Activated T-cell treated with anti-CD3 and anti-CD28 coated beads, Interleukin-2, amount 50 U/mL, for 4 hours (primary cell): ENCODE data around the gene FOXP1. TPM values are rescaled to one million over a fixed set of nuclear protein-coding genes. Genes with fewer than 3 reads are reported as not detected.

Experiments
- ATAC-seq, 2 donors: fragments of 200-7000 bp; cut with Tn5 transposase; one replicate each; pipeline ENCODE4 v1.10.0; 2021
- DNase-seq: peaks from one replicate; pipeline ENCODE4 v3.0.0-alpha.2; 2020
- H3K27me3 Mint-ChIP-seq: one replicate; pipeline ENCODE4 v1.8.0; 2021; ENCODE audit warnings: low read depth, mixed read lengths
- H3K36me3 Mint-ChIP-seq: one replicate; pipeline ENCODE4 v1.8.0; 2022; ENCODE audit warnings: mixed read lengths; ENCODE audit not compliant: insufficient read depth
- H3K4me1 Mint-ChIP-seq: one replicate; pipeline ENCODE4 v1.8.0; 2021; ENCODE audit warnings: low read depth, mixed read lengths
- H3K4me3 Mint-ChIP-seq: one replicate; pipeline ENCODE4 v1.8.0; 2021; ENCODE audit warnings: mild to moderate bottlenecking, moderate library complexity, mixed read lengths
- H3K9me3 Mint-ChIP-seq: one replicate; pipeline ENCODE4 v1.8.0; 2021; ENCODE audit warnings: mixed read lengths
- total RNA-seq, 3 donors: library from RNA; stranded (reverse); gene quantifications; one replicate each; pipeline ENCODE4 v1.2.1, GENCODE V29; 2021

FOXP1 gene
- total RNA-seq, 3 donors from 2014 or later, result 251 to 263 (median 256) TPM

DNA sequence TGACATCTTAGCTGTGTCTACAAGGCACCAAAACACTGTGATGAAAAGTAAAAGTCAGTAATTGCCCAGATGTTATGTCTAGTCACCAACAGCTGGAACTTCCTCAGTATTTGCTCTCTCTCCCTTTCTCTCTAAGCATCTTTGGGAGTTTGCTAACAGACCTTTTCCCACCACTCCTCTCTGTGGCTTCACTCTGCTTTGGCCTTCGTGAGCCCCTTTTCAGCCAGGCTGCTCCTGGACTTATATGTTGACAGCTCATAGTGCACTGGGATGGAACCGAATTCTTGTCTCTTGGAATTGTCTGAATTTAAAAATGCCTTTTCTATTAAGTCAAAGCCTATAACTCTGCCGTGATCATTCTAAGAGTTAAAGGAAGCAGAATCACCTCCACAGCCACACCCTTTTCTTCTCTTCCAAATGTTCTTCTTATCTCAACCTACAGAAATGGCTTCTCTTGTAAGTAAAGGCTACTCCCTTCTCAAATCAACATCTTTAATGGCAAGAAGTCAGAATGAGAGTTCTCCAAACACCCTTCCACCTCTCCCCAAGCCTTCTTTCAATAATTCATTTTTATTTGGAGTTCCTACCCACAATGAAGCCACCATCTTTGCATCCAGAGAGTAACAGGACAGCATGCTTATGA, 17.2 kb upstream of the FOXP1 start:
- Mint-ChIP-seq H3K4me1 (peaks cover 18% of the 10 kb centered on the region), H3K36me3 (peaks cover 7% of the 10 kb centered on the region), H3K9me3 (no peaks in the 10 kb centered on the region), H3K27me3 (no peaks in the 10 kb centered on the region), H3K4me3 (no peak overlapping the region)
- DNase-seq (no peak), ATAC-seq (no peak)

- no peaks in the 10 kb centered on the region for H3K27me3 Mint-ChIP-seq
- peaks cover 12% of the 10 kb centered on the region for H3K36me3 Mint-ChIP-seq
- ATAC-seq (no peak), DNase-seq (no peak)
- peaks cover 18% of the 10 kb centered on the region for H3K4me1 Mint-ChIP-seq
- H3K4me3 Mint-ChIP-seq, result no peak overlapping the region
- peaks cover 3% of the 10 kb centered on the region for H3K9me3 Mint-ChIP-seq
These were observed 15.9 kb upstream of the FOXP1 start for GRCh38 chr3:71599416-71599815.

GRCh38 chr3:71598292-71598691, 14.8 kb upstream of the FOXP1 start:
- DNase-seq, result no peak
- H3K9me3 Mint-ChIP-seq, result peaks cover 3% of the 10 kb centered on the region
- peaks cover 16% of the 10 kb centered on the region for H3K36me3 Mint-ChIP-seq

GRCh38 chr3:71597286-71597685, 13.8 kb upstream of the FOXP1 start:
- H3K36me3 Mint-ChIP-seq, result peaks cover 16% of the 10 kb centered on the region
- H3K4me3 Mint-ChIP-seq, result no peak overlapping the region
- no peak for DNase-seq
- peaks cover 3% of the 10 kb centered on the region for H3K9me3 Mint-ChIP-seq
- no peaks in the 10 kb centered on the region for H3K27me3 Mint-ChIP-seq
- peaks cover 18% of the 10 kb centered on the region for H3K4me1 Mint-ChIP-seq
- ATAC-seq, result no peak

More at GRCh38 chr3:71598292-71598691, 14.8 kb upstream of the FOXP1 start:
- Mint-ChIP-seq H3K4me3 (no peak overlapping the region), H3K27me3 (no peaks in the 10 kb centered on the region), H3K4me1 (peaks cover 18% of the 10 kb centered on the region)
- ATAC-seq, result no peak

DNA sequence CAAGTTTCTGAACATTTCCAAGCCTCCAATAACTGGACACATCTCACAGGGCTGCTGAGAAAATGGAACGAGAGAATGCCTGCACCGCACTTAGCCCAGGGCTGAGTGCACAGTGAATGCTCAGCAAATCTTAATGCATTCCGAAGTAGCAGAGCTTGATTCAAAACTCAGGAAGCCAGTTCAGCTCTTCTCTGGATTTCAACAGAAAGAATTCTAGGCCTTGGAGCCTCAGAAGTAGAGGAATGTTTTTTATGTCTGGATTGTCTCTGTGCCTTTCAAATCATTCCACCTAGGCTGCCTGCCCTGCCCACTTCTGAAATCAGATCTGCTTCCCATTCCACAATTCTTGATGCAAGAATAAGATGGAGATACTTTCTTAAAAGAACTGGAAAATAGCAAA, 9.6 kb upstream of the FOXP1 start:
- Mint-ChIP-seq H3K9me3 (peaks cover 3% of the 10 kb centered on the region), H3K27me3 (no peaks in the 10 kb centered on the region), H3K36me3 (peaks cover 12% of the 10 kb centered on the region), H3K4me3 (no peak overlapping the region), H3K4me1 (peaks cover under 1% of the 10 kb centered on the region)
- DNase-seq, result no peak
- ATAC-seq, result no peak

DNA sequence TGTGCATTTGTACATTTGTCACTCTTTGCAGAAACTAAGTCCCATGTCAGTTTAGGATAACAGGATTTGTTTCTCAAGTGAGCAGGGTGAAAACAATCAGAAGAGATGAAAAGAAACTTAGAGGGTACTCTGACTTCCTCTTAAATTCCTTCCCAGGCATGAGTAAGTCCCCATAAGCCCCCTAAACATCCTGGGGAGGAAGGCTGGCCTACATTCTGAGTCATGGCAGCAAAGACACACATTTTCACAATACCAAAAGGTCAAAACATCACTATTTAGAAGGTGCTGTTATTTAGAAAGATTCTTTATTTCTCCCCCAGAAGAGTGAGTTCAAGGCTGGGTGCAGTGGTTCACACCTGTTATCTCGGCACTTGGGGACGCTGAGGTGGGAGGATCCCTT, 7.6 kb upstream of the FOXP1 start:
- Mint-ChIP-seq H3K9me3 (peaks cover 3% of the 10 kb centered on the region), H3K27me3 (no peaks in the 10 kb centered on the region), H3K4me1 (peaks cover 7% of the 10 kb centered on the region), H3K36me3 (peaks cover 11% of the 10 kb centered on the region), H3K4me3 (no peak overlapping the region)
- no peak for DNase-seq
- no peak for ATAC-seq

- H3K4me1 Mint-ChIP-seq, result peaks cover 27% of the 10 kb centered on the region
- no peaks in the 10 kb centered on the region for H3K9me3 Mint-ChIP-seq
- H3K36me3 Mint-ChIP-seq, result peaks cover 1% of the 10 kb centered on the region
- DNase-seq (no peak), ATAC-seq (no peak)
- H3K4me3 Mint-ChIP-seq, result no peak overlapping the region
- H3K27me3 Mint-ChIP-seq, result no peaks in the 10 kb centered on the region
These were observed 5.6 kb upstream of the FOXP1 start for GRCh38 chr3:71589132-71589531.

DNA sequence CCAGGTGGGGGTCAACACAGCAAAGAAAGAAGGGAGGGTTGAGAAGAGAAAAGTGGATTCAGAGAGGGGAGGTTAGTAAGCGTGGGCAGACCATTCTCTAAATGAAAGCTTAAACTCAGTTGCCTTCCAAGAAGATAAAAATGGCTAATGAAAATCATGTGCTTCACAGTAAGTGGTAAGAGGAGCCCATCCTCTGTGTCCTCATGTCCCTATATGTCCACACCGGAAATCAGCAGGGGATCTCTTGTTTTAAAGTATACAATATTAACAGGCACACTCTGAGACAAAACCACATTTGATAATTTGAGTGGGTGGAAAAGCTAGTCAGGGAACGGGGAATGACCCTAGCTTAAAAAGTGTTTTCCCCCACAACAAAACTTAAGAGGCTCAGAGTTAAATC, 4.4 kb upstream of the FOXP1 start:
- peaks cover 27% of the 10 kb centered on the region for H3K4me1 Mint-ChIP-seq
- DNase-seq, result no peak

DNA sequence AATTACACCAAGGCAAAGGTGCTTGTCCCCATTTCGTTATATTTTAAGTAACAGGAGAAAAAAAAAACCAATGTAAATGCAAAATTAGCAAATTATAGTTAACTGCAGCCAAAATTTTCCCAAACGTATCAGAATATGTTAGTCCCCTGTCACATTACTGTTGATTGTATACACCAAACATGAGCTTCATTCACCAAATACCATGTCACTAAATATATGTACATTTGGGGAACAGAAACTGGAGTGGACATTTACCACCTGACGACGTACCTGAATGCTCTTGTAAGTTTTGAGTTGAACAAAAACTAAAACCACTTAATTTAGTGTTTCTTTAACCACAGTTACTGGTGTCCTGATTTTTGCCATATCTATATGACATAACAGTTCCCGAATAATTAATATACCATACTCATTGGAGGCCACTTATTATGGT, 3.3 kb upstream of the FOXP1 start:
- H3K27me3 Mint-ChIP-seq, result no peaks in the 10 kb centered on the region
- DNase-seq (no peak), ATAC-seq (no peak)
- H3K36me3 Mint-ChIP-seq, result no peaks in the 10 kb centered on the region
- no peaks in the 10 kb centered on the region for H3K9me3 Mint-ChIP-seq
- H3K4me3 Mint-ChIP-seq, result no peak overlapping the region
- peaks cover 27% of the 10 kb centered on the region for H3K4me1 Mint-ChIP-seq

More for the DNA sequence above, 4.4 kb upstream of the FOXP1 start:
- Mint-ChIP-seq H3K27me3 (no peaks in the 10 kb centered on the region), H3K9me3 (no peaks in the 10 kb centered on the region), H3K36me3 (no peaks in the 10 kb centered on the region), H3K4me3 (no peak overlapping the region)
- no peak for ATAC-seq

- peak; percentile 12 for DNase-seq
- Mint-ChIP-seq H3K36me3 (no peaks in the 10 kb centered on the region), H3K9me3 (no peaks in the 10 kb centered on the region), H3K4me3 (peak overlapping the region; percentile 90), H3K4me1 (peaks cover 28% of the 10 kb centered on the region), H3K27me3 (no peaks in the 10 kb centered on the region)
- no peak for ATAC-seq
These were observed 2.6 kb upstream of the FOXP1 start for GRCh38 chr3:71585887-71586809.

DNA sequence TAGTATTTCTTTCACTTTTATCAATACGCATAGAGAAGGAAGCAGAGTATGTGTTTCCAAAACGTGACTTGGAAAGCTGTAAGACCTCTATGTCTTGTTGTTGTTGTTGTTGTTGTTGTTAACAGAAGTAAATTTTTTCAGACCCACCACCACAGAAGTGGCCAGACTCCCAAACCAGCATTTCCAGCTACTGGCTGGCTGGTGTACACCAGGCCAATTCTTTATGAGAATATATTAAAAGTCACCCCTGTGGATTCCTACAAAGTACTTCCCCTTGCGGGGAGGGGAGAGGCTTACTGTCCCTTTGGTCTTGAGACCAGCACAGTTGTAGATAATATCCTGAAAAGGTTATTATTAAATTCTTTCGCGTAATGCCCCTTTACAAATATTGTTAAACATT, 1.6 kb upstream of the FOXP1 start:
- H3K27me3 Mint-ChIP-seq, result peaks cover 2% of the 10 kb centered on the region
- no peaks in the 10 kb centered on the region for H3K36me3 Mint-ChIP-seq
- peak overlapping the region; percentile 90 for H3K4me3 Mint-ChIP-seq
- H3K9me3 Mint-ChIP-seq, result no peaks in the 10 kb centered on the region
- H3K4me1 Mint-ChIP-seq, result peaks cover 37% of the 10 kb centered on the region
- ATAC-seq, result no peak
- DNase-seq, result no peak

DNA sequence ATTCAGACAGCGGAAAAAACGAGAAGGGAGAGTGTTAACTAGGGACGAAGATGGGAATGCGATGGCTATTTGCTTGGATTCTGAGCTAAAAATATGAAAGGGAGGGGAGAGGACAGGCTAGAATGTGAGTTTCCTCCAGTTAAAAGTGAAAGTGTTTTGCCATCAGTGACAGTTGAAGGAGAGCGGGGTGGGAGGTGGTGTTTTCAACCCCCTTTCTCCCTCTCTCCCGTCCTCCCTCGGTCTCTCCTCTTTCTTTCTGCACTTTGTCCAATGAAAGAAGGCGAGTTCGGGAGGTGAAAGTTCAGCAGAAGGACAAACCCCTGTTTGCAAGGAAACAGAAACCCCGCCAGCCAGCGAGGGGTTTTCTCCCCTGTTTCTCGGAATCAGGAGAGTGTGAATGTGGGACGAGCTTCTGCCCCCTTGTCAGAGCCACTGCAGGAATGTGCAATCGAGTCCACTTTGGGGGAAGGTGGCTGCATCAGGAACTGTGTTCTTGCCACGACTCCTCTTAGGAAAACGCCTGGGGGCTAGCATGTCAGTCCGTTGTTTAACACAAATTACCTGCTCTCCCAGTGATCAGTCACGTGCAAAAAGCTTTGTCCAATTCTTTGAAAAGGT, 975 bp upstream of the FOXP1 start:
- Mint-ChIP-seq H3K4me1 (peaks cover 41% of the 10 kb centered on the region), H3K4me3 (peak overlapping the region; percentile 90)

DNA sequence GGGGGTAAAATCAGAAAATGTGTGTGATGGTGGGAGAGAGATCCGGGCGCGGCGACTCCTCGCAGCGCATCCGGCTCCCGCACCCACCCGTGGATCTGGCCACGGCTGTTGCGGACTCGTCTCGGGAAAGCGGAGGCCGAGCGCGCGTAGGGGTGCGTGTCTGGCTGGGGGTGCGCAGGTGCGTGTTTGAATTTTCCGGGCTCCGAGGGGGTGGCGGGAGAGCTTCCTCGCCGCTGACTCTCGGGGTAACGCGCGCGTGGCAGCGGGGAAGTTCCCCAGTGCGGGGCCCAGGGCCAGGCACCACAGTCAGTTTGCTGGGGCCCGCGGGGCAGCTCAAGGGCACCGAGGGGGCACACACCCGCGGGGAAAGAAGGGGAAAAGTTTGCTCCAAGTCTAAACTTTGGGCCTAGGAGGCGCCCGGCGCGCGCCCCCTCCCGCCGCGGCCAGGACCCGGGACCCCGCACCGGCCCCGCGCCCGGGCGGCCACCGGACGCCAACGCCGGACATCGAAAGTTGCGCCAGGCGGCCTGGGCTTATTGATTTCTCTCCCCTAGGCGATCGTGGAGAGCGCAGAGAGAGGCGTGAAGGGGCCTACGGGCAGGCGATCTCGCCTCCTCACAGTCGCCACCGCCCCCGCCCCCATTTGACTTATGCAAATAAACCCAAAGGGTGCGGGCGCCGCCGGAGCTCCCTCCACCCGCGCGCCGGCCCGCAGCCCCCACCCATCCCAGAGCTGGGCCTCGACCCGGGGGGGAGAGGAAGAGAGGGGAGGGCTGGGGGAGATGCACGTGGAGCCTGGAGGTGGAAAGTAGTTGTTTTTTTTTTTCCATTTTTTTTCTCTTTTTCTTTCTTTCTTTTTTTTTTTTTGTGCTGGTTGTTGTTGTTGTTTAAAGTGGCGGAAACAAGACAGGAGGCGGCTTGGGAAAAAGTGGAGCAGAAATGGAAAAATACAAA, 639 bp downstream of the FOXP1 start:
- Mint-ChIP-seq H3K4me1 (peaks cover 44% of the 10 kb centered on the region), H3K9me3 (no peaks in the 10 kb centered on the region), H3K4me3 (peak overlapping the region; percentile 89), H3K27me3 (peaks cover 2% of the 10 kb centered on the region), H3K36me3 (no peaks in the 10 kb centered on the region)
- ATAC-seq (peak; percentile 42 to 47), DNase-seq (peak; percentile 66)

More for the DNA sequence above, 975 bp upstream of the FOXP1 start:
- peak; percentile 25 to 33 for ATAC-seq
- DNase-seq, result peak; percentile 46
- H3K27me3 Mint-ChIP-seq, result peaks cover 2% of the 10 kb centered on the region
- H3K36me3 Mint-ChIP-seq, result no peaks in the 10 kb centered on the region
- no peaks in the 10 kb centered on the region for H3K9me3 Mint-ChIP-seq
